ENCODE results near the gene AHCY. TPM values are rescaled to one million over a fixed set of nuclear protein-coding genes. Genes with fewer than 3 reads are reported as not detected.
"Not testable (repeated sequence)": the region's sequence is repeated elsewhere in the genome, so short reads cannot be mapped to it uniquely, and the experiment has no call there.

Gene AHCY
- total RNA-seq, 3 donors from 2014 or later = 66.9 to 105 (median 88.4) TPM

GRCh38 chr20:34328928-34329677 lies 25.9 kb upstream of the AHCY start:
- Histone ChIP-seq H3K4me1 (no peaks in the 10 kb centered on the region), H3K4me3 (no peak overlapping the region), H3K27ac (no peak overlapping the region), H3K27me3 (no peaks in the 10 kb centered on the region), H3K9me3 (no peaks in the 10 kb centered on the region), H3K36me3 (no peaks in the 10 kb centered on the region)
- no peak for DNase-seq (ENCODE audit: low spot score in 2 of 2)
- no peak for TF ChIP-seq POLR2AphosphoS5 (IDR thresholded peaks at IDR 0.05)
- TF ChIP-seq POLR2A (IDR thresholded peaks at IDR 0.05) = no peak
- no peak for TF ChIP-seq CTCF (IDR thresholded peaks at IDR 0.05)
- intact Hi-C loops (cut with DNase I; ENCODE audit: low total_unique reads) = no loop called here

DNA sequence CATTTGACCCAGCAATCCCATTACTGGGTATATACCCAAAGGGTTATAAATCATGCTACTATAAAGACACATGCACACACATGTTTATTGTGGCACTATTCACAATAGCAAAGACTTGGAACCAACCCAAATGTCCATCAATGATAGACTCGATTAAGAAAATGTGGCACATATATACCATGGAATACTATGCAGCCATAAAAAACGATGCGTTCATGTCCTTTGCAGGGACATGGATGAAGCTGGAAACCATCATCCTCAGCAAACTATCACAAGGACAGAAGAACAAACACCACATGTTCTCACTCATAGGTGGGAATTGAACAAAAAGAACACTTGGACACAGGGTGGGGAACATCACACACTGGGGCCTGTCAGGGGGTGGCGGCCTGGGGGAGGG lies 25.1 kb upstream of the AHCY start:
- DNase-seq (ENCODE audit: low spot score in 2 of 2); H3K27me3 ChIP-seq; intact Hi-C loops (cut with DNase I; ENCODE audit: low total_unique reads); H3K4me3 ChIP-seq; H3K9me3 ChIP-seq; H3K36me3 ChIP-seq; H3K4me1 ChIP-seq; H3K27ac ChIP-seq: not testable (repeated sequence)

DNA sequence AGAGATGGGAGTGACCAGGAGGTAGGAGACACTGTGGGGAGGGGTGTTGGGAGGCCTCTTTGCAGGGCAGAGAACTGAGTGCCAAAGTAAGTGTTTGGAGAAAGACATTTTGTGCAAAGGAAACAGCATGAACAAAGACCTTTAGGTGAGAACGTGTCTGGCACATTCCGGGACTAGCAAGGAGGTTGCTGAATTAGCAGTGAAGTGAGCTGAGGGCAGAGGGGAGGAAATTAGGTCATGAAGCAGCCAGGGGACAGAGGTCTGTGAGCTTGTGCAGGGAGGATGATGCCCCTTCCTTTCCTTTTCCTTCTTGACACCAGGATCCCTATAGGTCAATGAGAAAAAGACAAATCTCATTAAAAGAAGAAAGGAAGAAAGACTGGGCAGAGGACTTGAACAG lies 21.4 kb upstream of the AHCY start:
- intact Hi-C loops (cut with DNase I; ENCODE audit: low total_unique reads) = no loop called here
- Histone ChIP-seq H3K4me1 (no peaks in the 10 kb centered on the region), H3K27me3 (no peaks in the 10 kb centered on the region), H3K4me3 (no peak overlapping the region), H3K27ac (no peak overlapping the region), H3K36me3 (no peaks in the 10 kb centered on the region), H3K9me3 (no peaks in the 10 kb centered on the region)
- TF ChIP-seq POLR2A (IDR thresholded peaks at IDR 0.05) (no peak), POLR2AphosphoS5 (IDR thresholded peaks at IDR 0.05) (no peak)
- no peak for DNase-seq (ENCODE audit: low spot score in 2 of 2)

- no peak for DNase-seq (ENCODE audit: low spot score in 2 of 2)
Observed at GRCh38 chr20:34322267-34323105, 19.3 kb upstream of the AHCY start.

GRCh38 chr20:34320861-34321260 lies 17.7 kb upstream of the AHCY start:
- DNase-seq (ENCODE audit: low spot score in 2 of 2) = no peak
- no peaks in the 10 kb centered on the region for H3K27me3 ChIP-seq
- H3K4me1 ChIP-seq = no peaks in the 10 kb centered on the region
- intact Hi-C loops (cut with DNase I; ENCODE audit: low total_unique reads) = no loop called here
- H3K9me3 ChIP-seq = no peaks in the 10 kb centered on the region
- H3K36me3 ChIP-seq = no peaks in the 10 kb centered on the region
- H3K27ac ChIP-seq = no peak overlapping the region
- TF ChIP-seq POLR2A (IDR thresholded peaks at IDR 0.05) (no peak), POLR2AphosphoS5 (IDR thresholded peaks at IDR 0.05) (no peak), CTCF (IDR thresholded peaks at IDR 0.05) (no peak)
- H3K4me3 ChIP-seq = no peak overlapping the region

More at GRCh38 chr20:34322267-34323105, 19.3 kb upstream of the AHCY start:
- TF ChIP-seq POLR2A (IDR thresholded peaks at IDR 0.05) = no peak
- no peak for TF ChIP-seq POLR2AphosphoS5 (IDR thresholded peaks at IDR 0.05)
- TF ChIP-seq CTCF (IDR thresholded peaks at IDR 0.05) = no peak
- H3K27ac ChIP-seq = no peak overlapping the region
- intact Hi-C loops (cut with DNase I; ENCODE audit: low total_unique reads) = no loop called here
- no peak overlapping the region for H3K4me3 ChIP-seq
- H3K4me1 ChIP-seq = no peaks in the 10 kb centered on the region
- no peaks in the 10 kb centered on the region for H3K36me3 ChIP-seq
- H3K27me3 ChIP-seq = no peaks in the 10 kb centered on the region
- no peaks in the 10 kb centered on the region for H3K9me3 ChIP-seq

Measured in breast epithelium (tissue), 4 donors.